Spleen (tissue), 7 donors: ENCODE data around the gene SRGAP1.

Experiments
- CTCF ChIP-seq, 11 experiments: fragments of 200-600 bp in 7 of 11; fragments of 450-650 bp in 4 of 11; sonication (generic) in 4 of 11; IDR thresholded peaks in 8 of 11; conservative IDR thresholded peaks in 3 of 11; 1 replicate in 7 of 11; 2 replicates in 4 of 11; pipeline versions ENCODE4 v1.4.0 to v1.8.0; 2016 to 2021; ENCODE audit warnings: antibody characterized with exemption in 11 of 11, inconsistent platforms in 4 of 11, mild to moderate bottlenecking in 1 of 11
- POLR2AphosphoS5 ChIP-seq, 3 donors: sonication (generic); formaldehyde crosslinking; IDR thresholded peaks; one replicate each; pipeline ENCODE4 v1.5.1; 2017; ENCODE audit warnings: antibody characterized with exemption in 3 of 3
- donor health status: DM: no; HTN: no; CAD: no; lungs with moderate emphysema.
- donor health status: DM: no; HTN: no; CAD: no.
- donor health status: DM: no; HTN: no; CAD: no.

- TF ChIP-seq POLR2AphosphoS5 (IDR thresholded peaks at IDR 0.05): no peak
- no peak for TF ChIP-seq CTCF (IDR thresholded peaks at IDR 0.05 in 8 of 11, conservative IDR thresholded peaks at IDR 0.05 in 3 of 11)
Measured at GRCh38 chr12:63811334-63811733, 33.2 kb upstream of the SRGAP1 start.
